Nephron (organoid): ENCODE data around the gene ZNF594.
"Not testable (repeated sequence)": the region's sequence is repeated elsewhere in the genome, so short reads cannot be mapped to it uniquely, and the experiment has no call there.

Source experiments
- H3K27ac Mint-ChIP-seq, 3 experiments: 2 replicates each; pipeline ENCODE4 v1.8.0; 2020; ENCODE audit warnings: mixed read lengths in 3 of 3, mild to moderate bottlenecking in 2 of 3, moderate library complexity in 1 of 3
- H3K27me3 Mint-ChIP-seq: 2 replicates; pipeline ENCODE4 v1.8.0; 2021; ENCODE audit warnings: low read depth, mild to moderate bottlenecking, moderate library complexity, mixed read lengths
- H3K36me3 Mint-ChIP-seq: 2 replicates; pipeline ENCODE4 v1.8.0; 2020; ENCODE audit warnings: low read depth, mixed read lengths
- H3K4me1 Mint-ChIP-seq: 2 replicates; pipeline ENCODE4 v1.8.0; 2020; ENCODE audit warnings: mixed read lengths
- H3K4me3 Mint-ChIP-seq, 3 experiments: 2 replicates each; pipeline ENCODE4 v1.8.0; 2020; ENCODE audit warnings: mild to moderate bottlenecking in 3 of 3, mixed read lengths in 3 of 3, moderate library complexity in 2 of 3
- H3K9me3 Mint-ChIP-seq: 2 replicates; pipeline ENCODE4 v1.8.0; 2020; ENCODE audit warnings: mixed read lengths
- TF ChIP-seq, protein P1 (sequence below), 3 experiments: fragments of 200-600 bp; sonication (generic); IDR thresholded peaks; one replicate each; pipeline ENCODE4 v1.5.0; 2021; ENCODE audit warnings: antibody characterized with exemption in 3 of 3; ENCODE audit not compliant: unreplicated experiment in 3 of 3

The ZNF594 gene

DNA sequence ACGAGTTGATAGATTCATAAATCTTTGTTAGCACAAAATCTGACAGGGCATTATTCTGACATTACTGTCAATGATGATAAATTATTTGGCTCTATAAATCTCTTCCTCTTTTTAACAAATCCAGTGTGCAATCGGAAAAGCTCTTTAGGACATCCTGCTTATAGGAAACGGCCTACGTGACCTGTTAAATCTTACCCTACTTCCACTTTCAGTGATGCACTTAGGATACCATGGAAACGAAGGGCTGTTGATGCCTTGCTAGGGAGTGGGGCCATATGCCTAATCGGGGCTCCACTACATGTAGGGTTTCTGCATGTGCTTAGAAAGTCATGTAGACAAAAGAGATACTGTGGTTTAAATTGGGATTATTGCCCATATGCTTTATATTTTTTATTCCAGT, 27.2 kb downstream of the ZNF594 start:
- Mint-ChIP-seq H3K9me3 (no peaks in the 10 kb centered on the region), H3K27me3 (peaks cover 7% of the 10 kb centered on the region), H3K4me3 (no peak overlapping the region), H3K27ac (no peak overlapping the region), H3K4me1 (no peaks in the 10 kb centered on the region), H3K36me3 (no peaks in the 10 kb centered on the region)
- TF ChIP-seq, protein P1, sequence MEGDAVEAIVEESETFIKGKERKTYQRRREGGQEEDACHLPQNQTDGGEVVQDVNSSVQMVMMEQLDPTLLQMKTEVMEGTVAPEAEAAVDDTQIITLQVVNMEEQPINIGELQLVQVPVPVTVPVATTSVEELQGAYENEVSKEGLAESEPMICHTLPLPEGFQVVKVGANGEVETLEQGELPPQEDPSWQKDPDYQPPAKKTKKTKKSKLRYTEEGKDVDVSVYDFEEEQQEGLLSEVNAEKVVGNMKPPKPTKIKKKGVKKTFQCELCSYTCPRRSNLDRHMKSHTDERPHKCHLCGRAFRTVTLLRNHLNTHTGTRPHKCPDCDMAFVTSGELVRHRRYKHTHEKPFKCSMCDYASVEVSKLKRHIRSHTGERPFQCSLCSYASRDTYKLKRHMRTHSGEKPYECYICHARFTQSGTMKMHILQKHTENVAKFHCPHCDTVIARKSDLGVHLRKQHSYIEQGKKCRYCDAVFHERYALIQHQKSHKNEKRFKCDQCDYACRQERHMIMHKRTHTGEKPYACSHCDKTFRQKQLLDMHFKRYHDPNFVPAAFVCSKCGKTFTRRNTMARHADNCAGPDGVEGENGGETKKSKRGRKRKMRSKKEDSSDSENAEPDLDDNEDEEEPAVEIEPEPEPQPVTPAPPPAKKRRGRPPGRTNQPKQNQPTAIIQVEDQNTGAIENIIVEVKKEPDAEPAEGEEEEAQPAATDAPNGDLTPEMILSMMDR (IDR thresholded peaks at IDR 0.05; ENCODE audit: unreplicated experiment in 3 of 3): no peak

DNA sequence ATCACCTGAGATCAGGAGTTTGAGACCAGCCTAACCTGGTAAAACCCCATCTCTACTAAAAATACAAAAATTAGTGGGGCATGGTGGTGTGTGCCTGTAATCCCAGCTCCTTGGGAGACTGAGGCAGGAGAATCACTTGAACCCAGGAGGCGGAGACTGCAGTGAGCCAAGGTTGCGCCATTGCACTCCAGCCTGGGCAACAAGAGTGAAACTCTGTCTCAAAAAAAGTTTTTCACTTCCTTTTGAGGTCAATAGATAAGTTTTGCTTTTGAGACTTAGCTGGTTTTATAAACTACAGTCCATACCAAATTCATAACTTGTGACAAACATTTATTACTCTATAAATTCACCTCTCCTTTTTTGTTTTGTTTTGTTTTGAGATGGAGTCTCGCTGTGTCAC, 29.9 kb downstream of the ZNF594 start:
- not testable (repeated sequence) for H3K4me3 Mint-ChIP-seq, H3K9me3 Mint-ChIP-seq, H3K27ac Mint-ChIP-seq, H3K36me3 Mint-ChIP-seq, H3K4me1 Mint-ChIP-seq
- peaks cover 18% of the 10 kb centered on the region for H3K27me3 Mint-ChIP-seq

DNA sequence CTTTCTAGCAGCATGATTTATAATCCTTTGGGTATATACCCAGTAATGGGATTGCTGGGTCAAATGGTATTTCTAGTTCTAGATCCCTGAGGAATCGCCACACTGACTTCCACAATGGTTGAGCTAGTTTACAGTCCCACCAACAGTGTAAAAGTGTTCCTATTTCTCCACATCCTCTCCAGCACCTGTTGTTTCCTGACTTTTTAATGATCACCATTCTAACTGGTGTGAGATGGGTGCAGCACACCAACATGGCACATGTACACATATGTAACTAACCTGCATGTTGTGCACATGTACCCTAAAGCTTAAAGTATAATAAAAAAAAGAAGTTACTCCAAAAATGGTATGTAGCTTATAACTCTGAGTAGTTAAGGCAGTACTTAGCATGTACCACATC, 31.0 kb downstream of the ZNF594 start:
- peaks cover 18% of the 10 kb centered on the region for H3K27me3 Mint-ChIP-seq
- not testable (repeated sequence) for H3K4me3 Mint-ChIP-seq, H3K9me3 Mint-ChIP-seq, H3K4me1 Mint-ChIP-seq, H3K27ac Mint-ChIP-seq, H3K36me3 Mint-ChIP-seq

DNA sequence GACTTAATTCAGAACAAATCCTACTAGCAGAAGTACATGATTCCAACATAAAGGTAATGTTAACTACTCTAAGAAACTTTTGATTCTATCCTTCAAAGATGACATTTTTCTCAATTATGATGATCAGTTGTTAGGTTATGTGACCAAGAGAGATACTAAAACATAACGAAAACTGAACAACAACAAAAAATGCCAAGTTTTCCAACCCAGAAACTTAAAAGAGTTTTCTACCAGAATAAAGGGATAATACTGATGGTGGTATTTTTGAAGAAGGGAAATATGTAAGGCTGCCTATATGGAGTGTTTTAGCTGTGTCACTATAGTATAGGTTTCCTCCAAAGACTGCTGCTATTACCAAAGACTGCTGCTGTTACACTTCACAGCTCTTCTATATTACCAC, 45.5 kb downstream of the ZNF594 start:
- not testable (repeated sequence) for H3K36me3 Mint-ChIP-seq, H3K4me3 Mint-ChIP-seq, H3K4me1 Mint-ChIP-seq, H3K27ac Mint-ChIP-seq, H3K9me3 Mint-ChIP-seq
- H3K27me3 Mint-ChIP-seq: peaks cover 11% of the 10 kb centered on the region

DNA sequence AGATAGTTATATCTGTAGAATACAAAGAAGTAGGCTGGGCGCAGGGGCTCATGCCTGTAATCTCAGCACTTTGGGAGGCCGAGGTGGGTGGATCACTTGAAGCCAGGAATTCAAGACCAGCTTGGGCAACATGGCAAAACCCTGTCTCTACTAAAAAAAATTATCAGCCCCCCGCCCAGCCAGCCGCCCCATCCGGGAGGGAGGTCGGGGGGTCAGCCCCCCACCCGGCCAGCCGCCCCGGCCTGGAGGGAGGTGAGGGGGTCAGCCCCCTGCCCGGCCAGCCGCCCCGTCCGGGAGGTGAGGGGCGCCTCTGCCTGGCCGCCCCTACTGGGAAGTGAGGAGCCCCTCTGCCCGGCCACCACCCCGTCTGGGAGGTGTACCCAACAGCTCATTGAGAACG, 48.8 kb downstream of the ZNF594 start:
- not testable (repeated sequence) for H3K4me1 Mint-ChIP-seq

DNA sequence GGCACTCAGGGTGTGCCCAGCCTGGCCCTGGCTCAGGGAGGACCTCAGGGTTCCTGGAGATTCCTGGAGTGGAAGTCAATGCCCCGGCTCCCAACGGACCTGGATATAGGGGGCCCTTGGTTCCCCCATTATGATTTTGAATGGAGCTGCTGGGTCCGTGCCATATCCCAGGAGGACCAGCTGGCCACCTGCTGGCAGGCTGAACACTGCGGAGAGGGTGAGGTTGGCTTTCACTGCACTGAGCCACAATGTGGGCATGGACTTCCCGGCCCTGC, 52.3 kb downstream of the ZNF594 start:
- TF ChIP-seq, protein P1 (IDR thresholded peaks at IDR 0.05; ENCODE audit: unreplicated experiment in 3 of 3): no peak
- H3K4me3 Mint-ChIP-seq: no peak overlapping the region
- no peaks in the 10 kb centered on the region for H3K36me3 Mint-ChIP-seq
- no peaks in the 10 kb centered on the region for H3K27me3 Mint-ChIP-seq
- H3K27ac Mint-ChIP-seq: no peak overlapping the region
- H3K9me3 Mint-ChIP-seq: no peaks in the 10 kb centered on the region
- H3K4me1 Mint-ChIP-seq: no peaks in the 10 kb centered on the region

More for the DNA sequence above, 48.8 kb downstream of the ZNF594 start:
- H3K36me3 Mint-ChIP-seq, H3K9me3 Mint-ChIP-seq, H3K4me3 Mint-ChIP-seq, H3K27ac Mint-ChIP-seq: not testable (repeated sequence)
- H3K27me3 Mint-ChIP-seq: peaks cover 11% of the 10 kb centered on the region

DNA sequence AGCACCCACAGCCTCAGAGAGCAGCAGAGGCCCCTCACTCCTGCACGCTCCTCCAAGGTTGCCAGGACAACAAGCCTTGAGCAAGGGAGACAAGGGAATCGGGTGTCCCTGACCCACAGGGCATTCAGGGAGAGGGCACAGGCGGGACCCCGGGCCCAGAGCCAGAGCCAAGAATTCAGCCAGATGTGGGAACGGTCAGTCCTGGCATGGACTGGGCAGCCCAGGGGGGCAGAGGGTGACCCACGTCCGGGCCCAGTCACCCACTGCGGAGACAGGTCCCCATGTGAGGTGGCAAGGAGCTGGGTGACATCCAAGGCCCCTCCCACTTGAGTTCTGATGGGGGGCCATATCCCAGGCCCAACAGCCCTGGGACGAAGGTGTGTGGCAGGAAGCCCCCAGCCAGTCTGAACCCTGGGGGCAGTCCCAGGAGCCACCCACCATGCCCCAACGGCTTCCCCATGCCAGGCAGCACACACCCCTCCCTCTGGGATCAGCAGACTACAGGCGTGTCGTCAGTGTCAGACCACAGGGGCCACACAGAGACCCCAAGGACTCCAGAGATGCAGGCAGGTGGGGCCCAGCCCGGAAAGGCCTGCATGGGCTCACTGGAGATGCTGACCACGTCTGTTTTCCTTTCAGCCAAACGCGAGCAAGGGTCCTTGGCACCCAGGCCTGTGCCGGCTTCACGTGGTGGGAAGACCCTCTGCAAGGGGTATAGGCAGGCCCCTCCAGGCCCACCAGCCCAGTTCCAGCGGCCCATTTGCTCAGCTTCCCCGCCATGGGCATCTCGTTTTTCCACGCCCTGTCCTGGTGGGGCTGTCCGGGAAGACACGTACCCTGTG, 52.8 kb downstream of the ZNF594 start:
- Mint-ChIP-seq H3K9me3 (no peaks in the 10 kb centered on the region), H3K4me3 (no peak overlapping the region), H3K27me3 (no peaks in the 10 kb centered on the region), H3K4me1 (no peaks in the 10 kb centered on the region), H3K27ac (no peak overlapping the region), H3K36me3 (no peaks in the 10 kb centered on the region)
- TF ChIP-seq, protein P1 (IDR thresholded peaks at IDR 0.05; ENCODE audit: unreplicated experiment in 3 of 3): no peak

DNA sequence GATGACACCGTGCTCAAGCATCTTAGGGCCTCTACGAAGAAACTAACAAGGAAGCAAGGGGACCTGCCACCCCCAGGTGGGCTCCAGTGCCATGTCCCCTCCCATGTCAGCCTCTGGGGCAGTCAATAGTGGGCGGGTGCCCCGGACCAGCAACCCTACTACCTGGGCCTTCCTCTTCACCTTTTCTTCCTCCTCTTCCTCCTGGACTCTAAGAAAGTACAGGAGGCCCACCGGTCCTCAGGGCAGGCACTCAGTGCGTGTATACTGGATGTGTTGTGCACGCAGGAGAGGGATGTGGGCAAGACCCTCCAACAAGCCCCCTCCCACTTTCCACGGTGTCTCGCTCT, 53.5 kb downstream of the ZNF594 start:
- not testable (repeated sequence) for H3K27ac Mint-ChIP-seq, H3K9me3 Mint-ChIP-seq, H3K4me3 Mint-ChIP-seq, H3K36me3 Mint-ChIP-seq, H3K27me3 Mint-ChIP-seq, H3K4me1 Mint-ChIP-seq

DNA sequence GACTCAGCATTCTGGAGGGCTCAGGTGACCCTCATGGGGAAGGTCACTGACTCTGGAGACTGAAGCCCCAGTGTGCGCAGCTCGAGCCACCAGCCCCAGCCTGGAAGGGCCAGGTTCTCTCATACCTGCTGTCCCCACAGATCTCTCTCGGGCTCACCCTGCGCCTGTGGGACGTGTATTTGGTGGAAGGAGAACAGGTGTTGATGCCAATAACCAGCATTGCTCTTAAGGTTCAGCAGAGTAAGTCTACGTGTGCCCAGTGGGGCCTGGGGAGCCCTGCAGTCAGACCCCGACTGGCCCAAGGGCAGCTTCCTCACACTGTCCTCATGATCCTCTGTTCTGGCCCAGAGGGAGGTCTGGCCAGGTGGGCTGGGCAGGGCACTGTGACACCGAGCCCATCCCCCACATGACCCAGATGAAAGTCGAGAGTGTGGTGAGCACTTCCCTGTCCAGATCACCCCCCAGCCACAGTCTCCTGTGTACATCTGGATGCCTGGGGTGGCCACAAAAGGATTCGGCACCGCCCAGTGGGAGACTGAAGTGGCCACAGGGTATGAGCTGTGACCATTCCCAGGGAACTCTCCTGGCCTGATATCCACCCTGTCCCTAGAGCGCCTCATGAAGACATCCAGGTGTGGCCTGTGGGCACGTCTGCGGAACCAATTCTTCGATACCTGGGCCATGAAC, 54.0 kb downstream of the ZNF594 start:
- not testable (repeated sequence) for H3K36me3 Mint-ChIP-seq, H3K9me3 Mint-ChIP-seq, H3K27me3 Mint-ChIP-seq, H3K4me3 Mint-ChIP-seq, H3K4me1 Mint-ChIP-seq, H3K27ac Mint-ChIP-seq

DNA sequence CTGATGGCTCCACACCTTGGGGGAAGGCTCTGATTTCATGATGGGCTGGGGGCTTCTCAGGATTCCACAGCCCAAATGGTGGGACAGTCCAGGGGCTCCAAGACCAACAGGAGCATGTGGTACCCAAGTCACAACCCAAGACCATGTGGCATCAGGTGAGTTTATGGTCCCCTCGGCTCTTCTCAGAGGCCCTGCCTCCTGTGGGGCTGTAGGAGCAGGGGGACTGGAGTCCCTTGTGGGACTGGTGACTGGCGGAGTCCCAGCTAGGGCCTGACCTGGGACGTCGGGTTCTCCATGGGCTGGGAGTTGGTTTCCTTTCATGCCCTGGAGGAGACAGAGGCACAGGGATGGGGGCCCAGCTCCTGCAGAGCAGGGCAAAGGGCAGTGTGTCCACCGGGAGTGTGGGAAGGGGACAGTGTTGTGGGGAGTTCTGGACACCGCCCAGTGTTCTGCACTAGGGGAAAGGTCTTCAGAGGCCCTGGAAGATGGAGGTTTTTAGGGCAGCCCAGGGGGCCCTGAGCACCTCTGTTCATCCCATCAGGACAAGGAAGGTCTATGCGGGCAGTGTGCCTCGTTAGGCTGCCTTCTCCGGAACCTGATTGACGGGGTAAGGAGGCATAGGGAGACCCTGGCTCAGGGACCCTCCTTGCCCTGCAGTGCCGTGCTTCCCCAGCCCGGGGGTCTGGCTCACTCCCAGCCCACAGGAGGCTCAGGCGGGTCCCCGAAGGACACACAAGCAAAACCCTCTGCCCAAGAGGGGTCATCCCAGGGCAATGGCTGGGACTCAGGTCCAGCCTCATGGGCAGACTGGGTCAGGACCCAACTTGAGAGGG, 54.9 kb downstream of the ZNF594 start:
- not testable (repeated sequence) for H3K4me1 Mint-ChIP-seq, H3K36me3 Mint-ChIP-seq, H3K9me3 Mint-ChIP-seq, H3K27ac Mint-ChIP-seq, H3K4me3 Mint-ChIP-seq, H3K27me3 Mint-ChIP-seq
